ENCODE results near the gene IQCH. TPM values are rescaled to one million over a fixed set of nuclear protein-coding genes. Genes with fewer than 3 reads are reported as not detected.

IQCH gene
- total and polyA plus RNA-seq, 2 donors, result 0.91 to 1.8 TPM

GRCh38 chr15:67329984-67330733, 75.6 kb downstream of the IQCH start:
- WGBS, result 97% methylated on average over 4 of the region's 4 CpGs
- Histone ChIP-seq H3K4me1 (ENCODE audit: control insufficient read depth in 2 of 2, insufficient read depth in 2 of 2, low read length in 2 of 2) (no peaks in the 10 kb centered on the region), H3K4me3 (ENCODE audit: low read length in 2 of 2) (no peak overlapping the region), H3K9me3 (ENCODE audit: control insufficient read depth in 2 of 2, insufficient read depth in 1 of 2, low read length in 1 of 2) (no peaks in the 10 kb centered on the region), H3K27me3 (ENCODE audit: control insufficient read depth in 2 of 2, insufficient read depth in 1 of 2, low read length in 1 of 2) (no peaks in the 10 kb centered on the region), H3K27ac (ENCODE audit: low read depth in 1 of 2, low read length in 1 of 2) (no peak overlapping the region), H3K36me3 (ENCODE audit: control insufficient read depth in 2 of 2, insufficient read depth in 2 of 2, low read length in 1 of 2) (no peaks in the 10 kb centered on the region)
- DNase-seq (ENCODE audit: low read depth in 6 of 9, low spot score in 9 of 9), result no peak

GRCh38 chr15:67331676-67332075, 77.1 kb downstream of the IQCH start:
- H3K4me3 ChIP-seq (ENCODE audit: low read length in 2 of 2), result no peak overlapping the region
- 95% methylated on average over 1 of the region's 1 CpG for WGBS
- H3K27me3 ChIP-seq (ENCODE audit: control insufficient read depth in 2 of 2, insufficient read depth in 1 of 2, low read length in 1 of 2), result no peaks in the 10 kb centered on the region
- no peaks in the 10 kb centered on the region for H3K36me3 ChIP-seq (ENCODE audit: control insufficient read depth in 2 of 2, insufficient read depth in 2 of 2, low read length in 1 of 2)
- no peak for DNase-seq (ENCODE audit: low read depth in 6 of 9, low spot score in 9 of 9)
- H3K9me3 ChIP-seq (ENCODE audit: control insufficient read depth in 2 of 2, insufficient read depth in 1 of 2, low read length in 1 of 2), result no peaks in the 10 kb centered on the region
- H3K4me1 ChIP-seq (ENCODE audit: control insufficient read depth in 2 of 2, insufficient read depth in 2 of 2, low read length in 2 of 2), result no peaks in the 10 kb centered on the region
- H3K27ac ChIP-seq (ENCODE audit: low read depth in 1 of 2, low read length in 1 of 2), result no peak overlapping the region

GRCh38 chr15:67335026-67335425, 80.4 kb downstream of the IQCH start:
- Histone ChIP-seq H3K27ac (ENCODE audit: low read depth in 1 of 2, low read length in 1 of 2) (no peak overlapping the region), H3K36me3 (ENCODE audit: control insufficient read depth in 2 of 2, insufficient read depth in 2 of 2, low read length in 1 of 2) (no peaks in the 10 kb centered on the region), H3K27me3 (ENCODE audit: control insufficient read depth in 2 of 2, insufficient read depth in 1 of 2, low read length in 1 of 2) (no peaks in the 10 kb centered on the region), H3K9me3 (ENCODE audit: control insufficient read depth in 2 of 2, insufficient read depth in 1 of 2, low read length in 1 of 2) (no peaks in the 10 kb centered on the region), H3K4me1 (ENCODE audit: control insufficient read depth in 2 of 2, insufficient read depth in 2 of 2, low read length in 2 of 2) (no peaks in the 10 kb centered on the region), H3K4me3 (ENCODE audit: low read length in 2 of 2) (no peak overlapping the region)
- no peak for DNase-seq (ENCODE audit: low read depth in 6 of 9, low spot score in 9 of 9)
- 97% methylated on average over 4 of the region's 4 CpGs for WGBS

- Histone ChIP-seq H3K4me1 (ENCODE audit: control insufficient read depth in 2 of 2, insufficient read depth in 2 of 2, low read length in 2 of 2) (no peaks in the 10 kb centered on the region), H3K27ac (ENCODE audit: low read depth in 1 of 2, low read length in 1 of 2) (no peak overlapping the region), H3K4me3 (ENCODE audit: low read length in 2 of 2) (no peak overlapping the region), H3K27me3 (ENCODE audit: control insufficient read depth in 2 of 2, insufficient read depth in 1 of 2, low read length in 1 of 2) (no peaks in the 10 kb centered on the region), H3K36me3 (ENCODE audit: control insufficient read depth in 2 of 2, insufficient read depth in 2 of 2, low read length in 1 of 2) (no peaks in the 10 kb centered on the region), H3K9me3 (ENCODE audit: control insufficient read depth in 2 of 2, insufficient read depth in 1 of 2, low read length in 1 of 2) (no peaks in the 10 kb centered on the region)
- DNase-seq (ENCODE audit: low read depth in 6 of 9, low spot score in 9 of 9), result no peak
- WGBS, result 94% methylated on average over 2 of the region's 2 CpGs
Measured at GRCh38 chr15:67335534-67336222, 81.1 kb downstream of the IQCH start.

GRCh38 chr15:67340630-67341029, 86.0 kb downstream of the IQCH start:
- WGBS, result 96% methylated on average over 4 of the region's 4 CpGs
- no peaks in the 10 kb centered on the region for H3K9me3 ChIP-seq (ENCODE audit: control insufficient read depth in 2 of 2, insufficient read depth in 1 of 2, low read length in 1 of 2)
- H3K36me3 ChIP-seq (ENCODE audit: control insufficient read depth in 2 of 2, insufficient read depth in 2 of 2, low read length in 1 of 2), result no peaks in the 10 kb centered on the region
- DNase-seq (ENCODE audit: low read depth in 6 of 9, low spot score in 9 of 9), result no peak
- H3K27ac ChIP-seq (ENCODE audit: low read depth in 1 of 2, low read length in 1 of 2), result no peak overlapping the region
- no peak overlapping the region for H3K4me3 ChIP-seq (ENCODE audit: low read length in 2 of 2)
- no peaks in the 10 kb centered on the region for H3K27me3 ChIP-seq (ENCODE audit: control insufficient read depth in 2 of 2, insufficient read depth in 1 of 2, low read length in 1 of 2)
- H3K4me1 ChIP-seq (ENCODE audit: control insufficient read depth in 2 of 2, insufficient read depth in 2 of 2, low read length in 2 of 2), result no peaks in the 10 kb centered on the region

- Histone ChIP-seq H3K4me1 (ENCODE audit: control insufficient read depth in 2 of 2, insufficient read depth in 2 of 2, low read length in 2 of 2) (no peaks in the 10 kb centered on the region), H3K27ac (ENCODE audit: low read depth in 1 of 2, low read length in 1 of 2) (no peak overlapping the region), H3K27me3 (ENCODE audit: control insufficient read depth in 2 of 2, insufficient read depth in 1 of 2, low read length in 1 of 2) (no peaks in the 10 kb centered on the region), H3K4me3 (ENCODE audit: low read length in 2 of 2) (no peak overlapping the region), H3K9me3 (ENCODE audit: control insufficient read depth in 2 of 2, insufficient read depth in 1 of 2, low read length in 1 of 2) (peaks cover 0 to 3% of the 10 kb centered on the region in 2 donors), H3K36me3 (ENCODE audit: control insufficient read depth in 2 of 2, insufficient read depth in 2 of 2, low read length in 1 of 2) (no peaks in the 10 kb centered on the region)
- no peak for DNase-seq (ENCODE audit: low read depth in 6 of 9, low spot score in 9 of 9)
- 97% methylated on average over 2 of the region's 2 CpGs for WGBS
Measured at GRCh38 chr15:67341539-67341938, 87.0 kb downstream of the IQCH start.

- DNase-seq (ENCODE audit: low read depth in 6 of 9, low spot score in 9 of 9), result no peak
- Histone ChIP-seq H3K27ac (ENCODE audit: low read depth in 1 of 2, low read length in 1 of 2) (no peak overlapping the region), H3K36me3 (ENCODE audit: control insufficient read depth in 2 of 2, insufficient read depth in 2 of 2, low read length in 1 of 2) (no peaks in the 10 kb centered on the region), H3K4me3 (ENCODE audit: low read length in 2 of 2) (no peak overlapping the region), H3K9me3 (ENCODE audit: control insufficient read depth in 2 of 2, insufficient read depth in 1 of 2, low read length in 1 of 2) (peaks cover 0 to 3% of the 10 kb centered on the region in 2 donors), H3K27me3 (ENCODE audit: control insufficient read depth in 2 of 2, insufficient read depth in 1 of 2, low read length in 1 of 2) (no peaks in the 10 kb centered on the region), H3K4me1 (ENCODE audit: control insufficient read depth in 2 of 2, insufficient read depth in 2 of 2, low read length in 2 of 2) (no peaks in the 10 kb centered on the region)
Measured at GRCh38 chr15:67343206-67343605, 88.6 kb downstream of the IQCH start.

GRCh38 chr15:67349634-67350033, 95.0 kb downstream of the IQCH start:
- Histone ChIP-seq H3K36me3 (ENCODE audit: control insufficient read depth in 2 of 2, insufficient read depth in 2 of 2, low read length in 1 of 2) (no peaks in the 10 kb centered on the region), H3K4me1 (ENCODE audit: control insufficient read depth in 2 of 2, insufficient read depth in 2 of 2, low read length in 2 of 2) (no peaks in the 10 kb centered on the region), H3K4me3 (ENCODE audit: low read length in 2 of 2) (no peak overlapping the region), H3K27me3 (ENCODE audit: control insufficient read depth in 2 of 2, insufficient read depth in 1 of 2, low read length in 1 of 2) (no peaks in the 10 kb centered on the region), H3K9me3 (ENCODE audit: control insufficient read depth in 2 of 2, insufficient read depth in 1 of 2, low read length in 1 of 2) (peaks cover 0 to 3% of the 10 kb centered on the region in 2 donors), H3K27ac (ENCODE audit: low read depth in 1 of 2, low read length in 1 of 2) (no peak overlapping the region)
- no peak for DNase-seq (ENCODE audit: low read depth in 6 of 9, low spot score in 9 of 9)

- H3K27ac ChIP-seq (ENCODE audit: low read depth in 1 of 2, low read length in 1 of 2), result no peak overlapping the region
- no peak overlapping the region for H3K4me3 ChIP-seq (ENCODE audit: low read length in 2 of 2)
- no peak for DNase-seq (ENCODE audit: low read depth in 6 of 9, low spot score in 9 of 9)
- H3K4me1 ChIP-seq (ENCODE audit: control insufficient read depth in 2 of 2, insufficient read depth in 2 of 2, low read length in 2 of 2), result no peaks in the 10 kb centered on the region
- H3K36me3 ChIP-seq (ENCODE audit: control insufficient read depth in 2 of 2, insufficient read depth in 2 of 2, low read length in 1 of 2), result no peaks in the 10 kb centered on the region
- H3K9me3 ChIP-seq (ENCODE audit: control insufficient read depth in 2 of 2, insufficient read depth in 1 of 2, low read length in 1 of 2), result peaks cover 0 to 3% of the 10 kb centered on the region in 2 donors
- WGBS, result 94% methylated on average over 1 of the region's 1 CpG
- H3K27me3 ChIP-seq (ENCODE audit: control insufficient read depth in 2 of 2, insufficient read depth in 1 of 2, low read length in 1 of 2), result no peaks in the 10 kb centered on the region
Measured at GRCh38 chr15:67350042-67350441, 95.5 kb downstream of the IQCH start.
